Measurements from ENCODE around the gene TMEM92. TPM values are rescaled to one million over a fixed set of nuclear protein-coding genes. Genes with fewer than 3 reads are reported as not detected.

TMEM92 gene
- polyA plus RNA-seq, 1 donor (not counting 4 experiments of a cell fraction or from before 2014, with no cell fraction given): 0.88 TPM

- Histone ChIP-seq H3K4me2 (ENCODE audit: control insufficient read depth, extremely low read depth, insufficient read depth, low read depth, low read length) (no peak overlapping the region), H3K9ac (ENCODE audit: control insufficient read depth, extremely low read depth, insufficient read depth, low read length) (no peak overlapping the region), H3K36me3 (ENCODE audit: control insufficient read depth in 2 of 2, extremely low read depth in 1 of 2, insufficient read depth in 2 of 2, low read length in 2 of 2) (no peaks in the 10 kb centered on the region), H3K9me3 (ENCODE audit: control insufficient read depth, low read depth, low read length) (no peaks in the 10 kb centered on the region), H3K4me3 (ENCODE audit: control insufficient read depth in 2 of 3, extremely low read depth in 1 of 3, insufficient read depth in 2 of 3, low read depth in 1 of 3, low read length in 3 of 3) (no peak overlapping the region), H3K9me1 (ENCODE audit: control insufficient read depth, extremely low read depth, insufficient read depth, low read length) (no peaks in the 10 kb centered on the region), H3K27me3 (ENCODE audit: control insufficient read depth, extremely low read depth, insufficient read depth, low read length) (peaks cover 20% of the 10 kb centered on the region), H3K4me1 (ENCODE audit: control insufficient read depth, extremely low read depth, insufficient read depth, low read length) (no peaks in the 10 kb centered on the region), H3K27ac (ENCODE audit: control insufficient read depth, insufficient read depth, low read length) (no peak overlapping the region), H3K79me2 (ENCODE audit: control insufficient read depth, insufficient read depth, low read length) (no peaks in the 10 kb centered on the region), H2AFZ (ENCODE audit: control insufficient read depth, low read length) (no peak overlapping the region), H4K20me1 (ENCODE audit: control insufficient read depth, extremely low read depth, insufficient read depth, low read length) (no peaks in the 10 kb centered on the region)
- dilution Hi-C loops (cut with MboI; ENCODE audit: extremely low pct_ligation_motif_present, low sequenced_read_pairs): no loop called here
- no peak for DNase-seq (ENCODE audit: low read depth, low spot score)
- no peak for TF ChIP-seq EZH2 (IDR thresholded peaks at IDR 0.05; ENCODE audit: low read length)
- FAIRE-seq: no peak
Measured at GRCh38 chr17:50263331-50264262, 10.7 kb upstream of the TMEM92 start.

GRCh38 chr17:50264263-50265113, 9.8 kb upstream of the TMEM92 start:
- Histone ChIP-seq H3K27me3 (ENCODE audit: control insufficient read depth, extremely low read depth, insufficient read depth, low read length) (peaks cover 20% of the 10 kb centered on the region), H3K9me1 (ENCODE audit: control insufficient read depth, extremely low read depth, insufficient read depth, low read length) (no peaks in the 10 kb centered on the region), H3K9me3 (ENCODE audit: control insufficient read depth, low read depth, low read length) (no peaks in the 10 kb centered on the region), H3K4me3 (ENCODE audit: control insufficient read depth in 2 of 3, extremely low read depth in 1 of 3, insufficient read depth in 2 of 3, low read depth in 1 of 3, low read length in 3 of 3) (no peak overlapping the region), H3K4me1 (ENCODE audit: control insufficient read depth, extremely low read depth, insufficient read depth, low read length) (no peaks in the 10 kb centered on the region), H3K9ac (ENCODE audit: control insufficient read depth, extremely low read depth, insufficient read depth, low read length) (no peak overlapping the region), H3K79me2 (ENCODE audit: control insufficient read depth, insufficient read depth, low read length) (no peaks in the 10 kb centered on the region), H2AFZ (ENCODE audit: control insufficient read depth, low read length) (no peak overlapping the region), H3K4me2 (ENCODE audit: control insufficient read depth, extremely low read depth, insufficient read depth, low read depth, low read length) (no peak overlapping the region), H4K20me1 (ENCODE audit: control insufficient read depth, extremely low read depth, insufficient read depth, low read length) (no peaks in the 10 kb centered on the region), H3K36me3 (ENCODE audit: control insufficient read depth in 2 of 2, extremely low read depth in 1 of 2, insufficient read depth in 2 of 2, low read length in 2 of 2) (no peaks in the 10 kb centered on the region), H3K27ac (ENCODE audit: control insufficient read depth, insufficient read depth, low read length) (no peak overlapping the region)
- dilution Hi-C loops (cut with MboI; ENCODE audit: extremely low pct_ligation_motif_present, low sequenced_read_pairs): no loop called here
- FAIRE-seq (no peak), DNase-seq (ENCODE audit: low read depth, low spot score) (no peak)
- no peak for TF ChIP-seq EZH2 (IDR thresholded peaks at IDR 0.05; ENCODE audit: low read length)
- no peak for TF ChIP-seq CTCF (optimal IDR thresholded peaks at IDR 0.05 in 1 of 3, IDR thresholded peaks at IDR 0.05 in 1 of 3, conservative IDR thresholded peaks at IDR 0.05 in 1 of 3; ENCODE audit: extremely low read depth in 1 of 3, insufficient read depth in 2 of 3, low read length in 3 of 3)

Measured in keratinocyte (primary cell).